ENCODE measurements around the gene PRKCZ. TPM values are rescaled to one million over a fixed set of nuclear protein-coding genes. Genes with fewer than 3 reads are reported as not detected.
"Not testable (repeated sequence)": the region's sequence is repeated elsewhere in the genome, so short reads cannot be mapped to it uniquely, and the experiment has no call there.

Gene PRKCZ
- total and polyA plus RNA-seq, 9 of the 15 experiments (the other 6 are each of a cell fraction or from before 2014, with no cell fraction given): 0.07 to 3.1 (median 1.3) TPM

DNA sequence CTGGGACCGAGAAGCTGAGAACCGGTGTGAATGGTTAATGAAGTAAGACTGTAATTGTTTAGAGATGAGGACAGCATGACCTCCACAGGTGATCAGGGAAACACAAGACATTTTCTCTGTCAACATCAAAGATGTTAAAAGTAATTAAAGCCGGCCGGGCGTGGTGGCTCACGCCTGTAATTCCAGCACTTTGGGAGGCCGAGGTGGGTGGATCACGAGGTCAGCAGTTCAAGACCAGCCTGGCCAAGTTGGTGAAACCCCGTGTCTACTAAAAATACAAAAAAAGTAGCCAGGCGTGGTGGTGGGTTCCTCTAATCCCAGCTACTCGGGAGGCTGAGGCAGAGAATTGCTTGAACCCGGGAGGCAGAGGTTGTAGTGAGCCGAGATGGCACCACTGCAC lies 88.9 kb downstream of the PRKCZ start:
- WGBS (ENCODE audit: insufficient coverage, low coverage, missing lambda C conversion rate): 5% methylated on average over 13 of the region's 13 CpGs
- intact Hi-C loops (cut with micrococcal nuclease); BruUV-seq (replicated peaks): not testable (repeated sequence)

DNA sequence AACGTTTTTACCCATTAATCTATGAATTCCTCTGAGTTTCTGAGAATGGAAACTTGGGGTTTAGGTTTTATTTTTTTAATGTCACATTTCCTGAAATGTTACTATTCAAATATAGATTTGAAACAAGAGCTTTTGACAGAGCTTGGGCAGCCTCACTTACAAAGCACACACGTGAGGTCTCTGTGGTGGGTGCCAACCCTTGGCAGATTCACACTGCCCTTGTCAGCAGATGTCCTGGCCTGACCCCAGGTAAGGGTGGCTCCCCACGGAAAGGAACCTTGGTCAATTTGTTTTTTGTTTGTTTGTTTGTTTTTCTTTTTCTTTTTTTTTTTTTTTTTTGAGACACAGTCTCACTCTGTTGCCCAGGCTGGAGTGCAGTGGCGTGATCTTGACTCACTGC lies 90.8 kb downstream of the PRKCZ start:
- intact Hi-C loops (cut with micrococcal nuclease) (no loop called here), in situ Hi-C loops (cut with MboI) (no loop called here)
- H3K27ac ChIP-seq (ENCODE audit: extremely low read depth, low read depth, low read length): no peak overlapping the region
- H3K9ac ChIP-seq (ENCODE audit: insufficient read depth in 1 of 2, low read depth in 2 of 2, low read length in 2 of 2): no peak overlapping the region
- peaks cover 0 to 5% of the 10 kb centered on the region in 2 experiments; a peak in 1 of 5 replicates for H3K4me1 ChIP-seq (replicated peaks in 1 of 2; ENCODE audit: control insufficient read depth in 2 of 2, insufficient read depth in 2 of 2, low read length in 2 of 2)
- H3K27me3 ChIP-seq (ENCODE audit: control insufficient read depth in 2 of 2, insufficient read depth in 2 of 2, low read length in 2 of 2): peaks cover 52 to 86% of the 10 kb centered on the region in 2 experiments
- H3K4me3 ChIP-seq: no peak overlapping the region
- no peak for ATAC-seq
- ChIA-PET POLR2A (interaction anchor here (1.2 kb wide), 1 partner anchor 54 kb away, joined by 3 read pairs; the partner anchor contains the start of gene FAAP20), CTCF (ENCODE audit: low intra/inter-chr PET ratio) (no interaction called here)
- DNase-seq (ENCODE audit: extremely low read depth in 1 of 4, low spot score in 3 of 4): no peak
- H3K36me3 ChIP-seq (ENCODE audit: control insufficient read depth, insufficient read depth, low read length): no peaks in the 10 kb centered on the region
- H3K79me2 ChIP-seq (ENCODE audit: control insufficient read depth, insufficient read depth, low read length): no peaks in the 10 kb centered on the region
- H4K20me1 ChIP-seq (replicated peaks; ENCODE audit: control insufficient read depth, insufficient read depth, low read length): peaks cover 6% of the 10 kb centered on the region; the same call in 1 of the 2 replicates
- H3K4me2 ChIP-seq (ENCODE audit: insufficient read depth, low read length): no peak overlapping the region
- H2AFZ ChIP-seq (ENCODE audit: low read depth, low read length): no peak overlapping the region
- no TSS peak for BruUV-seq (replicated peaks)
- H3K9me3 ChIP-seq (replicated peaks; ENCODE audit: control insufficient read depth, insufficient read depth, low read depth, low read length): no peaks in the 10 kb centered on the region
- 4% methylated on average over 3 of the region's 4 CpGs for WGBS (ENCODE audit: insufficient coverage, low coverage, missing lambda C conversion rate)
- H3K9me1 ChIP-seq (ENCODE audit: control insufficient read depth, insufficient read depth, low read length): no peaks in the 10 kb centered on the region
- no peak for FAIRE-seq
- no peak for TF ChIP-seq PPARD (CRISPR knock-in tag; IDR thresholded peaks at IDR 0.05)
- TF ChIP-seq, protein P1, sequence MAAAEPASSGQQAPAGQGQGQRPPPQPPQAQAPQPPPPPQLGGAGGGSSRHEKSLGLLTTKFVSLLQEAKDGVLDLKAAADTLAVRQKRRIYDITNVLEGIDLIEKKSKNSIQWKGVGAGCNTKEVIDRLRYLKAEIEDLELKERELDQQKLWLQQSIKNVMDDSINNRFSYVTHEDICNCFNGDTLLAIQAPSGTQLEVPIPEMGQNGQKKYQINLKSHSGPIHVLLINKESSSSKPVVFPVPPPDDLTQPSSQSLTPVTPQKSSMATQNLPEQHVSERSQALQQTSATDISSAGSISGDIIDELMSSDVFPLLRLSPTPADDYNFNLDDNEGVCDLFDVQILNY (CRISPR knock-in tag; IDR thresholded peaks at IDR 0.05): no peak
- TF ChIP-seq ZNF699 (CRISPR knock-in tag; IDR thresholded peaks at IDR 0.05; ENCODE audit: insufficient replicate concordance): no peak
- TF ChIP-seq PHTF2 (CRISPR knock-in tag; IDR thresholded peaks at IDR 0.05): no peak
- no peak for TF ChIP-seq HDAC8 (tag; IDR thresholded peaks at IDR 0.05)
- TF ChIP-seq, protein P2, sequence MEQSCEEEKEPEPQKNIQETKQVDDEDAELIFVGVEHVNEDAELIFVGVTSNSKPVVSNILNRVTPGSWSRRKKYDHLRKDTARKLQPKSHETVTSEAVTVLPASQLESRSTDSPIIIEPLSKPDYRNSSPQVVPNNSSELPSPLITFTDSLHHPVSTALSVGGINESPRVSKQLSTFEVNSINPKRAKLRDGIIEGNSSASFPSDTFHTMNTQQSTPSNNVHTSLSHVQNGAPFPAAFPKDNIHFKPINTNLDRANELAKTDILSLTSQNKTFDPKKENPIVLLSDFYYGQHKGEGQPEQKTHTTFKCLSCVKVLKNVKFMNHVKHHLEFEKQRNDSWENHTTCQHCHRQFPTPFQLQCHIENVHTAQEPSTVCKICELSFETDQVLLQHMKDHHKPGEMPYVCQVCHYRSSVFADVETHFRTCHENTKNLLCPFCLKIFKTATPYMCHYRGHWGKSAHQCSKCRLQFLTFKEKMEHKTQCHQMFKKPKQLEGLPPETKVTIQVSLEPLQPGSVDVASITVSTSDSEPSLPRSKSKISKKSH (CRISPR knock-in tag; IDR thresholded peaks at IDR 0.05): no peak
- TF ChIP-seq ZNF134 (CRISPR knock-in tag; conservative IDR thresholded peaks at IDR 0.05): no peak
- no peak for TF ChIP-seq ZKSCAN8 (CRISPR knock-in tag; IDR thresholded peaks at IDR 0.05)
- TF ChIP-seq, protein P3, sequence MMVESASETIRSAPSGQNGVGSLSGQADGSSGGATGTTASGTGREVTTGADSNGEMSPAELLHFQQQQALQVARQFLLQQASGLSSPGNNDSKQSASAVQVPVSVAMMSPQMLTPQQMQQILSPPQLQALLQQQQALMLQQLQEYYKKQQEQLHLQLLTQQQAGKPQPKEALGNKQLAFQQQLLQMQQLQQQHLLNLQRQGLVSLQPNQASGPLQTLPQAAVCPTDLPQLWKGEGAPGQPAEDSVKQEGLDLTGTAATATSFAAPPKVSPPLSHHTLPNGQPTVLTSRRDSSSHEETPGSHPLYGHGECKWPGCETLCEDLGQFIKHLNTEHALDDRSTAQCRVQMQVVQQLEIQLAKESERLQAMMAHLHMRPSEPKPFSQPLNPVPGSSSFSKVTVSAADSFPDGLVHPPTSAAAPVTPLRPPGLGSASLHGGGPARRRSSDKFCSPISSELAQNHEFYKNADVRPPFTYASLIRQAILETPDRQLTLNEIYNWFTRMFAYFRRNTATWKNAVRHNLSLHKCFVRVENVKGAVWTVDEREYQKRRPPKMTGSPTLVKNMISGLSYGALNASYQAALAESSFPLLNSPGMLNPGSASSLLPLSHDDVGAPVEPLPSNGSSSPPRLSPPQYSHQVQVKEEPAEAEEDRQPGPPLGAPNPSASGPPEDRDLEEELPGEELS (CRISPR knock-in tag; IDR thresholded peaks at IDR 0.05; ENCODE audit: borderline replicate concordance): no peak
- TF ChIP-seq SMARCA4 (IDR thresholded peaks at IDR 0.05): no peak
- no peak for TF ChIP-seq GABPB2 (CRISPR knock-in tag; conservative IDR thresholded peaks at IDR 0.05)
- TF ChIP-seq SRSF7 (optimal IDR thresholded peaks at IDR 0.05; ENCODE audit: low read depth, low read length): no peak

More for the DNA sequence above, 88.9 kb downstream of the PRKCZ start:
- H3K36me3 ChIP-seq (ENCODE audit: control insufficient read depth, insufficient read depth, low read length); H3K79me2 ChIP-seq (ENCODE audit: control insufficient read depth, insufficient read depth, low read length); H3K27ac ChIP-seq (ENCODE audit: extremely low read depth, low read depth, low read length); FAIRE-seq; DNase-seq (ENCODE audit: extremely low read depth in 1 of 4, low spot score in 3 of 4); H2AFZ ChIP-seq (ENCODE audit: low read depth, low read length); H3K4me3 ChIP-seq; H3K9me1 ChIP-seq (ENCODE audit: control insufficient read depth, insufficient read depth, low read length); H3K9me3 ChIP-seq (replicated peaks; ENCODE audit: control insufficient read depth, insufficient read depth, low read depth, low read length); ATAC-seq; H3K9ac ChIP-seq (ENCODE audit: insufficient read depth in 1 of 2, low read depth in 2 of 2, low read length in 2 of 2); in situ Hi-C loops (cut with MboI); H3K4me2 ChIP-seq (ENCODE audit: insufficient read depth, low read length); CTCF ChIA-PET (ENCODE audit: low intra/inter-chr PET ratio): not testable (repeated sequence)
- Histone ChIP-seq H3K4me1 (replicated peaks in 1 of 2; ENCODE audit: control insufficient read depth in 2 of 2, insufficient read depth in 2 of 2, low read length in 2 of 2) (peaks cover 0 to 20% of the 10 kb centered on the region in 2 experiments; a peak in 3 of 5 replicates), H3K27me3 (ENCODE audit: control insufficient read depth in 2 of 2, insufficient read depth in 2 of 2, low read length in 2 of 2) (peaks cover 44 to 93% of the 10 kb centered on the region in 2 experiments), H4K20me1 (replicated peaks; ENCODE audit: control insufficient read depth, insufficient read depth, low read length) (0 out of 2 replicates have a peak, but pooled peaks cover 12% of the 10 kb centered on the region)
- POLR2A ChIA-PET: interaction anchor here (0.7 to 1.8 kb wide), 2 partner anchors 18 to 46 kb away, joined by 3 to 6 read pairs; no protein-coding TSS in a partner anchor
